Esophagus muscularis mucosa (tissue), 4 donors: ENCODE measurements around the gene NUDT14. TPM values are rescaled to one million over a fixed set of nuclear protein-coding genes. Genes with fewer than 3 reads are reported as not detected.

Experiments
- DNase-seq: peaks from one replicate; pipeline ENCODE4 v3.0.0-alpha.2; 2017; ENCODE audit errors: extremely low spot score
- H3K27ac ChIP-seq, 4 donors: fragments of 200-600 bp; sonication (generic); replicated peaks in 1 of 4; 1 replicate in 3 of 4; 2 replicates in 1 of 4; pipeline ENCODE4 v1.5.1; 2016 to 2019; ENCODE audit warnings: mild to moderate bottlenecking in 1 of 4
- H3K27me3 ChIP-seq, 4 donors: fragments of 200-600 bp; sonication (generic); one replicate each; pipeline versions ENCODE4 v1.5.1 to v1.6.0; 2016 to 2019
- H3K36me3 ChIP-seq, 4 donors: fragments of 200-600 bp; sonication (generic); one replicate each; pipeline ENCODE4 v1.5.1; 2016 to 2019
- H3K4me1 ChIP-seq, 4 donors: fragments of 200-600 bp; sonication (generic); one replicate each; pipeline ENCODE4 v1.5.1; 2016 to 2019
- H3K4me3 ChIP-seq, 4 donors: fragments of 200-600 bp; sonication (generic); 1 replicate in 2 of 4; 2 replicates in 2 of 4; pipeline ENCODE4 v1.5.1; 2016 to 2019; ENCODE audit warnings: mild to moderate bottlenecking in 4 of 4, moderate library complexity in 1 of 4
- H3K9me3 ChIP-seq, 4 donors: fragments of 200-600 bp; sonication (generic); 1 replicate in 3 of 4; 2 replicates in 1 of 4; pipeline ENCODE4 v1.5.1; 2016 to 2019
- EP300 ChIP-seq: sonication (generic); formaldehyde crosslinking; IDR thresholded peaks from one replicate; pipeline ENCODE4 v1.6.1; 2017; ENCODE audit warnings: antibody characterized with exemption
- POLR2A ChIP-seq: fragments of 450-650 bp; IDR thresholded peaks from one replicate; pipeline ENCODE4 v1.6.1; 2017; ENCODE audit warnings: antibody characterized with exemption, moderate library complexity, mild to moderate bottlenecking, low read depth
- POLR2AphosphoS5 ChIP-seq, 2 donors: sonication (generic); formaldehyde crosslinking; IDR thresholded peaks; one replicate each; pipeline ENCODE4 v1.6.1; 2017; ENCODE audit warnings: antibody characterized with exemption in 2 of 2
- WGBS: methylation state at CpG from one replicate; pipeline ENCODE4 v1.1.5; 2018; 5-methylcytosine and 5-hydroxymethylcytosine counted together
- intact Hi-C: fragments of 100-400 bp; cut with DNase I; formaldehyde crosslinking; loops from one replicate; pipeline ENCODE4 v1.15.1; 2023
- total RNA-seq, 4 donors: library from RNA; depleted of rRNA; stranded (reverse); fragments of >200 nt; gene quantifications; one replicate each; pipeline versions ENCODE4 v1.1.0 to v1.2.1, GENCODE V29; 2016
- TF ChIP-seq, protein P1 (sequence below), 3 experiments: fragments of 200-600 bp in 2 of 3; fragments of 450-650 bp in 1 of 3; sonication (generic) in 2 of 3; IDR thresholded peaks; one replicate each; pipeline ENCODE4 v1.5.1; 2017 to 2019; ENCODE audit warnings: antibody characterized with exemption in 3 of 3, mild to moderate bottlenecking in 2 of 3, moderate library complexity in 1 of 3

Gene NUDT14
- total RNA-seq, 4 donors from 2014 or later, result 2.1 to 6.2 (median 5.8) TPM

DNA sequence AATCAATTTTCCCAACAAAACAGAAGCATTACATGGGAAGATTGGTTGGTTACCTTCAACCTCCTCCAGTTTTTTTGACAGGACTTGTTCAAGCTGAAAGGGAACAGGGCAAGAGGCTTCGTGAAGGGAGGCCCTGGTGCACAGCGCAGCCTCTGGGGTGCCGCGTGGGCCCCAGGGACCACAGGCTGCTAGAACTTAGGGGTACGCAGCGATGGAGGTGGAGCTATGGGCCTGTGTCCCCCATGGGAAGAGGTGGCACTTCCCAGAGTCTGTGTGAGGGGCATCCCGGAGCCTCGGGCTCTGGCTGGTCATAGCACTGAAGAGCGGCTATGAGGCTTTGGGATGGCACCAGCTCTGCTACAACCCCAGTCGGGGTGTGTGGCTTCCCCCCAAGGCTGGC lies 45.1 kb upstream of the NUDT14 start:
- TF ChIP-seq, protein P1, sequence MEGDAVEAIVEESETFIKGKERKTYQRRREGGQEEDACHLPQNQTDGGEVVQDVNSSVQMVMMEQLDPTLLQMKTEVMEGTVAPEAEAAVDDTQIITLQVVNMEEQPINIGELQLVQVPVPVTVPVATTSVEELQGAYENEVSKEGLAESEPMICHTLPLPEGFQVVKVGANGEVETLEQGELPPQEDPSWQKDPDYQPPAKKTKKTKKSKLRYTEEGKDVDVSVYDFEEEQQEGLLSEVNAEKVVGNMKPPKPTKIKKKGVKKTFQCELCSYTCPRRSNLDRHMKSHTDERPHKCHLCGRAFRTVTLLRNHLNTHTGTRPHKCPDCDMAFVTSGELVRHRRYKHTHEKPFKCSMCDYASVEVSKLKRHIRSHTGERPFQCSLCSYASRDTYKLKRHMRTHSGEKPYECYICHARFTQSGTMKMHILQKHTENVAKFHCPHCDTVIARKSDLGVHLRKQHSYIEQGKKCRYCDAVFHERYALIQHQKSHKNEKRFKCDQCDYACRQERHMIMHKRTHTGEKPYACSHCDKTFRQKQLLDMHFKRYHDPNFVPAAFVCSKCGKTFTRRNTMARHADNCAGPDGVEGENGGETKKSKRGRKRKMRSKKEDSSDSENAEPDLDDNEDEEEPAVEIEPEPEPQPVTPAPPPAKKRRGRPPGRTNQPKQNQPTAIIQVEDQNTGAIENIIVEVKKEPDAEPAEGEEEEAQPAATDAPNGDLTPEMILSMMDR (IDR thresholded peaks at IDR 0.05), result no peak
- TF ChIP-seq EP300 (no peak), POLR2A (no peak), POLR2AphosphoS5 (IDR thresholded peaks at IDR 0.05) (no peak)
- Histone ChIP-seq H3K4me1 (peaks cover 0 to 4% (median 1%) of the 10 kb centered on the region in 4 donors), H3K9me3 (no peaks in the 10 kb centered on the region), H3K27me3 (no peaks in the 10 kb centered on the region), H3K36me3 (peaks cover 15 to 68% (median 48%) of the 10 kb centered on the region in 4 donors), H3K27ac (no peak overlapping the region), H3K4me3 (no peak overlapping the region)
- WGBS, result 93% methylated on average over 10 of the region's 10 CpGs
- no peak for DNase-seq
- intact Hi-C loops, result no loop called here

- DNase-seq, result no peak
- peaks cover 25 to 80% (median 59%) of the 10 kb centered on the region in 4 donors for H3K36me3 ChIP-seq
- peaks cover 7 to 14% (median 11%) of the 10 kb centered on the region in 4 donors for H3K4me1 ChIP-seq
- no peak overlapping the region for H3K27ac ChIP-seq
- TF ChIP-seq POLR2AphosphoS5 (IDR thresholded peaks at IDR 0.05) (no peak), EP300 (no peak), POLR2A (no peak)
- TF ChIP-seq, protein P1 (IDR thresholded peaks at IDR 0.05), result no peak
- intact Hi-C loops, result no loop called here
- no peaks in the 10 kb centered on the region for H3K9me3 ChIP-seq
- no peaks in the 10 kb centered on the region for H3K27me3 ChIP-seq
- H3K4me3 ChIP-seq, result no peak overlapping the region
- WGBS, result 95% methylated on average over 10 of the region's 11 CpGs
Measured at GRCh38 chr14:105224845-105225570, 43.9 kb upstream of the NUDT14 start.

GRCh38 chr14:105223770-105224544 lies 42.8 kb upstream of the NUDT14 start:
- peaks cover 34 to 91% (median 70%) of the 10 kb centered on the region in 4 donors for H3K36me3 ChIP-seq
- WGBS, result 97% methylated on average over 15 of the region's 15 CpGs
- intact Hi-C loops, result no loop called here
- DNase-seq, result no peak
- H3K4me3 ChIP-seq, result no peak overlapping the region
- no peak overlapping the region for H3K27ac ChIP-seq
- peaks cover 7 to 14% (median 11%) of the 10 kb centered on the region in 4 donors for H3K4me1 ChIP-seq
- no peaks in the 10 kb centered on the region for H3K9me3 ChIP-seq
- no peaks in the 10 kb centered on the region for H3K27me3 ChIP-seq
- TF ChIP-seq EP300, result no peak
- TF ChIP-seq POLR2A, result no peak
- no peak for TF ChIP-seq POLR2AphosphoS5 (IDR thresholded peaks at IDR 0.05)
- TF ChIP-seq, protein P1 (IDR thresholded peaks at IDR 0.05), result no peak

GRCh38 chr14:105223260-105223659 lies 42.1 kb upstream of the NUDT14 start:
- intact Hi-C loops, result no loop called here
- no peak for TF ChIP-seq POLR2A
- no peak for TF ChIP-seq POLR2AphosphoS5 (IDR thresholded peaks at IDR 0.05)
- TF ChIP-seq, protein P1 (IDR thresholded peaks at IDR 0.05), result no peak
- TF ChIP-seq EP300, result no peak
- no peak for DNase-seq
- WGBS, result 93% methylated on average over 16 of the region's 16 CpGs
- Histone ChIP-seq H3K9me3 (no peaks in the 10 kb centered on the region), H3K36me3 (peaks cover 40 to 92% (median 77%) of the 10 kb centered on the region in 4 donors), H3K4me3 (no peak overlapping the region), H3K27me3 (no peaks in the 10 kb centered on the region), H3K27ac (no peak overlapping the region), H3K4me1 (peaks cover 7 to 14% (median 11%) of the 10 kb centered on the region in 4 donors)
